GM11168 (cell line): Measurements from ENCODE around the gene NAALADL2.
"Not testable (repeated sequence)": the region's sequence is repeated elsewhere in the genome, so short reads cannot be mapped to it uniquely, and the experiment has no call there.

Experiments
- in situ Hi-C: fragments of 300-500 bp; cut with MboI; formaldehyde crosslinking; loops from one replicate; pipeline ENCODE4 v1.12.0; 2022; ENCODE audit warnings: low sequenced_read_pairs; ENCODE audit not compliant: unreplicated experiment

Gene NAALADL2

DNA sequence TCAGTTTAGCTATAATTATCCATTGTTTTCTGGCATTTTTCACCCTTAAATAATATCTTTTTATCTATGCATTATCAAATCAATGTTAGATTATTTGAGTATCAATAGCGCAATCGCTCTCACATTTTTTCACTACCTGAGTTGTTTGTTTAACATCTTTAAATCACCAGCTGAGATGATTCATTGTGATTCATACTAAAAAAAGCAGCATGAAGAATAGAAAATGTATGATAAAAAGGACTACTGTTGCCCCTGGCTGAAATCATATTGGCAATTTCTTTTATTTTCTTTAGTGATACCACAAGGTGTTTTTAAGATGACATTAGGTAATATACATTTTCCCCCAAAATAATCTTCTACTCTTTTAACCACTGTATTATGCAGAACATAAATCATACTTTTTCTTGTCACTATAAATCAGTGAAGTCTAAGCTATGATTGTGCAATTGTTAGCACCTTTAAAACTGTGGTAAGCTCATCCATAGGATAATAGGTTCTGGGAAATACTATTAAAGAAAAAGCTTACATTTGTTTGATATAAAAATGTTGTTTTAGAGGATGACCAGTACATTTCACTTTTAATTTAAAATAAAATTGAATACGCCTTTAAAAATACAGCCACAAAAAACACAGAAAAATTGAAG lies 889.1 kb downstream of the NAALADL2 start:
- in situ Hi-C loops, result no loop called here

DNA sequence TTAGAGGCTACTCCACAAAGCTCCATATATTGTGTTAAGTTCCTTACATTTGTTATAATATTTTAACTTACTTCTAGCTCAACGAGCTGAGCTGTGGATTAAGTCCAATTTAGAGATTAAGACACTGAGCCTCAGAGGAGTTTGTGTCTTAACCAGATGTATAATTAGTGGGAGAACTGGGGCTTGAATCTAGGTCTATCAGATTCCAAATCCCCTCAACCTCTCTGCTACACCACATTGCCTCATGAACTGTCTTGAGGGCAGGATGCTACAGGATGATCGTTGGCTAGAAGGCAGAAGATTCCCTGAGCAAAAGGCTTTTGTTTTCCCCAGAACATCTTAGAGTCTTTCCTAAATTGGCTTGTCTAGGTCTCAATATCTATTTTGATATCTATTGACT lies 890.8 kb downstream of the NAALADL2 start:
- in situ Hi-C loops, result no loop called here

DNA sequence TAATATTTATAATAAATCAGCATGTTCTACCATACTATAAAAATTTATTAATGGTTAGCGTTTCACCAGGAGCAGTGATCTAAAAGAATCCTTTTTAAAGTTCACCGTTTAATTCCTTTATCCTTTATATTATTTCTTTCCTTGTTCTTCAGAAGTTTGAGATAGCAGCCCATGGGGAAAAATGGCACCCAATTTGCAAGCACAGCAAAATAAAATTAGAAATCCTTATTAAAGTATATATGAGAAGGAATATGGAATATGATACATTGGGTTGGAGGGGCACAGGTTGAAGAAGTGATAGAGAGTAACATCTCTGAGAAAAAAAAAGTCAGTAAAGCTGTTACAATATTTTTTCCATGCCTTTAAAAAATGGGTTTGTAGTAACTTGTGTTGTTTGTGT lies 892.0 kb downstream of the NAALADL2 start:
- in situ Hi-C loops, result no loop called here

DNA sequence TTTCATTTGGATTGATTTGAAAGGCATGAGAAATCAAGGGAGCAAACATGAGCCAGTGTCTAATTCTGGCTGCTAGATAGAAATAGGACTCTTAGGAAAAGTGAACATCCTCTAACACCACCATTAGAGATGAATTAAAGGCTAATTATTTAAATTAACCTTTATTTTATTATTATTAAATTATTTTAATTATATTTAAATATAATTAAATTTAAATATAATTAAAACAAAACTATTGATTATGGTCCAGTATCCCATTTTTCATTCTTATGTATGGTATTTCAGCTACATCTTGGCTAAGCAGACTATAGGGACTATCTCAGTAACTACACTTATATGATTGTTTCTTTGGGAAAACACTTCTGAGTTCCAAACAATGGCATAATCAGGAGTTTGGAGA lies 904.8 kb downstream of the NAALADL2 start:
- in situ Hi-C loops, result no loop called here

DNA sequence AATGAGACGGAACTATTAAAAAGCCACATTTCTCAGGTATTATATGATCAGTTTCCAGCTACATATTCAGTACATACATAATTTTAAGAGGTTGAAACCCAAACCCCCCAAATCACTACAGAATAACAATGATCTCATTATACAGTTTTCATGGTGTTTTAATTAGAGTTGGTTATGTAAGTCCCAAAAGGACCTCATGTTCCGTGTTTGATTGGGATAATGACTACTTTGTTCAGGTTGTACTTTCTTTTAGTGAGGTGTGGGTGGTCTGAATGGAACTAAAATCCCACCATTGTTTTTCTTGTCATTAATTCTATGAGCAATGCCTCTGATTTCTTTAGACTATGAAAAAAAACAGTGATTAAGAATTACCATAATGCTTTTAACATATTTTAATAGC lies 905.6 kb downstream of the NAALADL2 start:
- in situ Hi-C loops, result no loop called here

DNA sequence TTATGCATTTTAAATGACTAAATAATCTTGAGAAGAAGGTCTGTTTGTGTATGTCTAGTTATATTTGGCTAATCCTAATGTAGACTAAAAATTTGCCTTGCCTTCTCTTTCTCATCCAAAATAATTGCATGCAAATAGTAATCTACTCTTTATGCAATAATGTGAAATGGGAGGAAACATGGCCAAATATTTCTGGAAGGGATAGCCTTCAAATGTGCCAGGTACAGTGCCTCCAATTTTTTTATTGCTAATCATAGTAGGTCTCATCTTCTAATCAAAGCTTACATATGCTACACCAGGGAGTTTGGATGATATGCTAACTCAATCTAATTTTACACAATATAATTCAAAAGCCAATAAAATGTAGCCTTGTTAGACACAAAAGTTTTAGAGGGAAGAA lies 911.3 kb downstream of the NAALADL2 start:
- in situ Hi-C loops, result no loop called here

DNA sequence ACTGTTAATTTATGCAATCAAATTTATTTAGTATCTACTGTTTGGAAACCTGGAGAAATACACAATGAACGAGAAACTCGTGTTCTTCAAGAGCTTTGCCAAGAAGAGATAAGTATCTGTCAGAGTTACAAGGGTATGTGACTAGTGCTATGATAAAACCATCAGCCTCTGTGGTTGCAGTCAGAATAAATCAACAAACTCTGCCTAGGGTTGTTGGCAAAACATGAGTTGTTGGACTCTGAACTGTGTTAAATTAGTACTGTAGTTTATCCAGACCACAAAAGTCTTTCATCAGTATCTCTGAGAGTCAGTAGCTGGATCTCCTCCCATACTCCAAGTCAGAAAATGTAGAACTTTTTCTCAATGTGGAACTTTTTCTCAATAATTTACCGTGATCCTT lies 918.4 kb downstream of the NAALADL2 start:
- in situ Hi-C loops, result no loop called here

DNA sequence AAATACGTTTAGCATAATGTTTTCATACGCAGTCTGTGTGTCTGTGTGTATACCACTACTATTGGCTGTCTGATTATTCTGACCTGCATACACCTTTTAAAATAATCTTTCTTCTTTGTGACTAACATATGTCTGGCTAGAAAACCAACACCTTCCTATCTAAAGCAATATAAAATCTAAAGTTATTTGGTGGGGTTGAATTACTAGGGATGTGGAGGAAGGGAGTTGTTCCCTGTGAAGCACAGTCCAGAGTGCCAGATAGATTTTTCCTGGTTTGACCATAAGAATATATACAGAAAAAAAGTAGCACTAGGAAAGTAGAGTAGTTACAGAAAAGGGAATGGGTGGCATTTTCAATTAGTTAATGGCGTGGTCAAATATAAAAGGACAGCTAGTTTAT lies 918.8 kb downstream of the NAALADL2 start:
- in situ Hi-C loops, result no loop called here

DNA sequence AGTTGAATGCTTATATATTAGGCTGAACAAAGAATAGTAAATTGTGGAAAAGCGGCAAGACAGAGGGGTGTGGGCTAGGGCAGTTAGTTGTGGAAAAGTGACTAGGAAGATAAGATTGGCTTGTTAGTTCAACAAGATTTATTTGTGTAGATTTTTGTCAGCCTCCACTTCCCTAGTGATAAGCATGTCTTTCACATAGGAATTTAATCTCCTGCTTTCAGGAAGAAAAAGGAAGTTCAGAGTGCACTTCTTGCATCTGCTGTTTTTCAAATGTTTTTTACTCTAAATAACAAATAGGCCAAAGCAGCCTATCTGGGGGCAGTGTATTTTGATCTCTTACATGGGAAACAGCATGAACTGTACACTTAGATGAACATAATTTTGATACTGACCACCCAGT lies 919.9 kb downstream of the NAALADL2 start:
- in situ Hi-C loops, result no loop called here

DNA sequence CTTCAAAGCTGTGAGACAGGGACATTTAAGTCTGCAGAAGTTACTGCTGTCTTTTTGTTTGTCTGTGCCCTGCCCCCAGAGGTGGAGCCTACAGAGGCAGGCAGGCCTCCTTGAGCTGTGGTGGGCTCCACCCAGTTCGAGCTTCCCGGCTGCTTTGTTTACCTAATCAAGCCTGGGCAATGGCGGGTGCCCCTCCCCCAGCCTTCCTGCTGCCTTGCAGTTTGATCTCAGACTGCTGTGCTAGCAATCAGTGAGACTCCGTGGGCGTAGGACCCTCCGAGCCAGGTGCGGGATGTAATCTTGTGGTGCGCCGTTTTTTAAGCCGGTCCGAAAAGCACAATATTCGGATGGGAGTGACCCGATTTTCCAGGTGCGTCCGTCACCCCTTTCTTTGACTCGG lies 928.0 kb downstream of the NAALADL2 start:
- in situ Hi-C loops, result not testable (repeated sequence)

DNA sequence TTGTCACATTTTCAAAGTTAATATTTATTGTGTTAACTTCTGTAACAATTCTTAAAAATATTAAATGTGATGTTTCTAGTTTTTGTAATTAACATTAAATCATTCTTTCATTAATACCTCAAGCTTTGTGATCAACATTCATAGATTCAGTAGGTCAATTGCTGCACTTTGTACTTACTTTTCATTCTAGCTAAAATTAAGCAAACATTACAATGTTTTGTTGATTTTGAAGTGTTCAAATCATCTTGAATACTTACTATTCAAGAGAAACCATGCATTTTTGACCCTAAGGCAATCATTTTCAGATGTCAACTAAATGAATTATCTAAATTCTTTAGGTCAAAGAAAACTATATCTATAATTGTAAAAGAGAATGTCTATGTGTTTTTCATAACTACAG lies 933.1 kb downstream of the NAALADL2 start:
- in situ Hi-C loops, result no loop called here

DNA sequence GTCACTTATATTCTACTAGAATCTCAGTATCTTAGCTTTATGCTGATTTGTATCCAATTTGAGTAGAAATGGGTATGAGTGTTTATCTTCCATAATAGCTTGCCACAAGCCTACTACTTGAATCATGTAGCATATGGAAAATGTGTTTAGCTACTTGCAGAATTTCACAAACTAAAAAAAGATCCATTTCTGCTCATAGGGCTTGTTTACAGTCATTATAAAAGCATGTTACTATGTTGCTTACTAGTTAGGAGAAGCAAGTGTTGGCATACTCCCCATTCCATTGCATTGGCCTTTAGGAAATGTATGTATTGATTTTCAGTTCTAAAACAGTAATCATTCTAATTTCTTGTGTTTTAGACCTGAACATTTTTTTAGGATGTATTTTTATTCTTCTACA lies 939.2 kb downstream of the NAALADL2 start:
- in situ Hi-C loops, result no loop called here

DNA sequence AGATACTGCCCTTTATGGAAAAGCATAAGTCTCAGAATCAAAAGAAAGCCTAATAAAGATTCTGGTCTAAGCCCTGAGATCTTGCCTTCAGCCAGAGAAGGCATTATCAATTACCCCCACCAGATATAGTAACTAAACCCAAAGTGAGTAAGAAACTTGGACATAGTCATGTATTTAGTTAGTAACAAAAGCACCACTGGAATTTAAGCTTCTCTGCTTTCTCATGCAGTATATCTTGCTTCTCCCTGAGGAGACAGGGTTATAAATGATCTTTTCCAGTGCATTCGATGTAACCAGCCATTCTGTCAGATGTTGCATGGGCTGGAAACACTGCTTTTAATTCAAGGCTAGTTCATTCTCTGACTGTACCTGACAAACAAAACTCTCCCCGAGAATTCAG lies 946.7 kb downstream of the NAALADL2 start:
- in situ Hi-C loops, result no loop called here

DNA sequence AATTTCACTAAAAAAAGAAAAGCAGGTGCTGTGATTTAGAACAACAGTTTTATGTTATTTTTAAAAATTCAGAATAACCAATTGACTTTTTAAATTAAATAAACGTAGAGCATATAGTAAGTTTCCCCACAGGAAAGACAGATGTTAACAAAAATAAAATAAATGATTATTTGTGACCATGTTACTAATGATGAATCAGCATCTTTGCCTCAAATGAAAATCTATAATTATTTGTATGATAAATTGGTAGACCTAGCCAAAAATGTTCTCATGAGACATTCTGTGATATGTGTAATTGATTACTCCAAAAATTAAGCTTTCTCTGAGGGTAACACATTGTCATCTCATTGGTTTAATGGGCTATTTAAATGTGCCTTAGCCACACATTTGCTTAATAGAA lies 948.0 kb downstream of the NAALADL2 start:
- in situ Hi-C loops, result no loop called here

DNA sequence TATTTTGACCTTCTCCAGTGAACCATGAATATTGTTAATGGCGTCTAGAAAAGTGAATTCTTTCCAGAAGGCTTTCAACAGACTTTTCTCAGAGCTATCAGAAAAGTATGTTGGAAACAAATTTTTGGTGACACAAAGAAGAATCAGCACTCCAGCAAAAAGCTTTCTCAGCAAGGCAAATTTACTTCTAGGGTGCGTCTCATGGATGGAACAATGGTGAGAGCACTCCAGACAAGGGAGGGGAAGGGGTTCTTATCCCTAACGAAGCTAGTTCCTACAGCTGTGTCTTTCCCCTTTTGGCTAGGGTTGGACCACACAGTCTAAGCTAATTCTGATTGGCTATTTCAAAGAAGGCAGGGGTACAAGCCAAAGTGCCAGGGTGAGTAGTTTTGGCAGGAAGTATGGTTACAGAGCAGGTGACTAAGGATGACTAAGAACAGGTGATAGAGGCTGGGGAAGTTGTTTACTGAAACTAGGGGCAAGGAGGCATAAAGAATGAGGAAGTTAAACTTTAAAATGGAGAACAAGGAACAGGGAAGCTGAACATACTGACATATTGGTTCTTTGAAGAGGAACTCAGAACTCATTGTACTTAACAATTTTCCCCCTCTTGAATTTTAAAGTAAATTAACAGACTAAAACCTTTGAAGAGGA lies 959.8 kb downstream of the NAALADL2 start:
- in situ Hi-C loops, result no loop called here

DNA sequence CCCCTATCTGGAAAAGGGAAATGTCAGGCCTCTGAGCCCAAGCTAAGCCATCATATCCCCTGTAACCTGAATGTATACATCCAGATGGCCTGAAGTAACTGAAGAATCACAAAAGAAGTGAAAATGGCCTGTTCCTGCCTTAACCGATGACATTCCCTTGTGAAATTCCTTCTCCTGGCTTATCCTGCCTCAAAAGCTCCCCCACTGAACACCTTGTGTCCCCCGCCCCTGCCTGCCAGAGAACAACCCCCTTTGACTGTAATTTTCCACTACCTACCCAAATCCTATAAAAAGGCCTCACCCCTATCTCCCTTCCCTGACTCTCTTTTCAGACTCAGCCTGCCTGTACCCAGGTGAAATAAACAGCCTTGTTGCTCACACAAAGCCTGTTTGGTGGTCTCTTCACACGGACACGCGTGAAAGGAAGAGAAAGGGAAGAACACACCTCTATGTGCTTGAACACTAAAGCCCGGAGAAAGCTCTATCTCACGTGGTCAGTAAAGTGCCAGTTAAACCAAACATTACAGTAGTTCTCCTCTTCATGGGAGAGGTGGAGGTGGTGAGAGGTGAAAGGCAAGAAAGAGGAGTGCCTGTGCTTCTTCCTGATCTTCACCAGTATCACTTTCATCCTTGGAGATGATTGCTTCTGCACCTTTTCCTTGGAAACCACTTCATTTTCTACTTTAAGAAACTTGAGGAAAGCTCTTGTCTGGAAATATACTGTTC lies 963.8 kb downstream of the NAALADL2 start:
- in situ Hi-C loops, result not testable (repeated sequence)

DNA sequence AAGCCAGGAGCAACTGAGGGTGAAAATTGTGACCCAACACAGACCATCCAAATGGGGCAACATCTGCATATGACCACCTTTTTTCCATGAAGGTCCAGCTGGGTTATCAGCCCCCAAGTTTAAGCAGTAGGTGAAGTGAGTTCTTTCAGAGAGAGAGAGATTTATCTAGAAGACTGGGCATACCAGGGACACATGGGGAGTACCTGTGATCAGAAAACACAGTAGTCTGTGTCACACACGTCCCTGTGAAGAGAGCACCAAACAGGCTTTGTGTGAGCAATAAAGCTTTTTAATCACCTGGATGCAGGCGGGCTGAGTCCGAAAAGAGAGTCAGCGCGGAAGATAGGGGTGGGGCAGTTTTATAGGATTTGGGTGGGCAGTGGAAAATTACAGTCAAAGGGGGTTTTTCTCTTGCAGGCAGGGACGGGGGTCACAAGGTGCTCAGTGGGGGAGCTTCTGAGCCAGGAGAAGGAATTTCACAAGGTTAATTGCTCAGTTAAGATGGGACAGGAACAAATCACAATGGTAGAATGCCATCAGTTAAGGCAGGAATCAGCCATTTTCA lies 966.0 kb downstream of the NAALADL2 start:
- in situ Hi-C loops, result not testable (repeated sequence)

DNA sequence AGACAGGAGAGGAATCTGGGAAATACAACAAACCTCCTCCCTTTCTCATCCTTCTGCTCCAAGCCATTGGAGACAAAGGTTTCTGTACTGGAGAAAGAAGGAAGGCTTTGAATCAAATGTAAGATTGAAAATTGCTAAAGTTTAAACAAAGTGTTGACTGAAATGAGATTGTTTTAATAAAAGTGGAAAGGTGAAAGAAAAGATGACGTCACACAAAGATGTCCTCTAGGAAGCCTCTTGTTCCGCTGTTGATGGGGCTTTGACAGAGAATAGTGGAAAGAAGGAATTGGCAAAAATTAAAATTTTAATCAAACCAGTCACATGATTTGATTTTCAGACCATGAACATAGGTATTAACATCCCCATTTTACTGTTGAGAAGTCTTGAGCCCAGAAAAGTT lies 967.6 kb downstream of the NAALADL2 start:
- in situ Hi-C loops, result no loop called here

DNA sequence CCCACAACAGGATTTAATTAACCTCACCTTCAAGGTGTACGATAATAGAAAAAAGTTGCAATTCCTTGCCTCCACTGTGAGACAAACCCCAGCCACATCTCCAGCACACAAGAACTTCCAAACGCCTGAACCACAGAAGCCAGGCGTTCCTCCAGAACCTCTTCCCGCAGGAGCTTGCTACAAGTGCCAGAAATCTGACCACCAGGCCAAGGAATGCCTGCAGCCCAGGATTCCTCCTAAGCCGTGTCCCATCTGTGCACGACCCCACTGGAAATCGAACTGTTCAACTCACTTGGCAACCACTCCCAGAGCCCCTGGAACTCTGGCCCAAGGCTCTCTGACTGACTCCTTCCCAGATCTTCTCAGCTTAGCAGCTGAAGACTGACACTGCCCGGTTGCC lies 970.7 kb downstream of the NAALADL2 start:
- in situ Hi-C loops, result not testable (repeated sequence)

DNA sequence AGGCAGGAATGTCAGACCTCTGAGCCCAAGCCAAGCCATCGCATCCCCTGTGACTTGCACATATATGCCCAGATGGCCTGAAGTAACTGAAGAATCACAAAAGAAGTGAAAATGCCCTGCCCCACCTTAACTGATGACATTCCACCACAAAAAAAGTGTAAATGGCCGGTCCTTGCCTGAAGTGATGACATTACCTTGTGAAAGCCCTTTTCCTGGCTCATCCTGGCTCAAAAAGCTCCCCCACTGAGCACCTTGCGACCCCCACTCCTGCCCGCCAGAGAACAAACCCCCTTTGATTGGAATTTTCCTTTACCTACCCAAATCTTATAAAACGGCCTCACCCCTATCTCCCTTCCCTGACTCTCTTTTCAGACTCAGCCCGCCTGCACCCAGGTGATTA lies 976.6 kb downstream of the NAALADL2 start:
- in situ Hi-C loops, result not testable (repeated sequence)

DNA sequence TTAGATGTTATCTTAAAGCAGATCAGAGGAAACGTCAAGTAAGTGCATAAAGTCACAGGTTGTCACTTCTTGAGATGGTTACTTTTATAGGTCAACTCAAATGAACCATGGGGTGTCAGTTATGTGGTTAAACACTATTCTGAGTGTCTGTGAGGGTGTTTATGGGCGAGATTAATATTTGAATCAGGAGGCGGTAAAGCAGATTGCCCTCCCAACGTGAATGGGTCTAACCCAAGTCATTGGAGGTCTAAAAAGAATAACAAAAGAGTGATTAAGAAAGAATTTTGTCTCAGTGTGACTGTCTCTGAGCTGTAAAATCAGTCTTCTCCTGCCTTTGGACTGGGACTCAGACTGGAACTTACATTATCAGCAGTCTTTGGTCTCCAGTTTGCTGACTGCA lies 977.5 kb downstream of the NAALADL2 start:
- in situ Hi-C loops, result no loop called here
